Large intestine (tissue), 3 donors: ENCODE results near the gene HIVEP3. TPM values are rescaled to one million over a fixed set of nuclear protein-coding genes. Genes with fewer than 3 reads are reported as not detected.

ENCODE experiments used
- DNase-seq, 2 donors: peaks; one replicate each; pipeline versions ENCODE4 v3.0.0 to v3.0.0-alpha.2; 2013
- H3K27ac ChIP-seq: one replicate; pipeline ENCODE4 v1.5.1; 2013; ENCODE audit warnings: low read length
- H3K27me3 ChIP-seq: 2 replicates; pipeline ENCODE4 v1.6.1; 2013; ENCODE audit warnings: low read length; ENCODE audit not compliant: control insufficient read depth, insufficient read depth
- H3K36me3 ChIP-seq: 2 replicates; pipeline ENCODE4 v1.6.1; 2013; ENCODE audit warnings: low read length; ENCODE audit not compliant: control insufficient read depth, insufficient read depth
- H3K4me1 ChIP-seq: one replicate; pipeline ENCODE4 v1.6.1; 2013; ENCODE audit warnings: low read length; ENCODE audit not compliant: control insufficient read depth, insufficient read depth
- H3K4me3 ChIP-seq: one replicate; pipeline ENCODE4 v1.5.1; 2013; ENCODE audit warnings: low read length
- H3K9me3 ChIP-seq: one replicate; pipeline ENCODE4 v1.6.1; 2013; ENCODE audit warnings: mild to moderate bottlenecking, low read depth, low read length, moderate library complexity; ENCODE audit not compliant: control insufficient read depth
- WGBS: methylation state at CpG from one replicate; pipeline ENCODE4 v1.1.5; 2013; ENCODE audit warnings: low lambda C conversion rate; ENCODE audit not compliant: insufficient coverage; 5-methylcytosine and 5-hydroxymethylcytosine counted together
- polyA plus RNA-seq: library from polyadenylated mRNA; unstranded; fragments of 120-200 nt; gene quantifications from one replicate; pipeline ENCODE4 v1.2.1, GENCODE V29; 2013

HIVEP3 gene
- polyA plus RNA-seq, 1 donor, result 2.6 TPM

- Histone ChIP-seq H3K4me1 (no peaks in the 10 kb centered on the region), H3K27me3 (peaks cover 21% of the 10 kb centered on the region), H3K9me3 (no peaks in the 10 kb centered on the region), H3K4me3 (no peak overlapping the region), H3K27ac (no peak overlapping the region), H3K36me3 (no peaks in the 10 kb centered on the region)
- DNase-seq, result no peak
- WGBS, result 48% methylated on average over 5 of the region's 13 CpGs
These were observed 57.0 kb downstream of the HIVEP3 start for GRCh38 chr1:41861535-41862383.

- H3K4me3 ChIP-seq, result no peak overlapping the region
- DNase-seq, result no peak
- WGBS, result 67% methylated on average over 1 of the region's 8 CpGs
These were observed 58.0 kb downstream of the HIVEP3 start for GRCh38 chr1:41860771-41861170.

DNA sequence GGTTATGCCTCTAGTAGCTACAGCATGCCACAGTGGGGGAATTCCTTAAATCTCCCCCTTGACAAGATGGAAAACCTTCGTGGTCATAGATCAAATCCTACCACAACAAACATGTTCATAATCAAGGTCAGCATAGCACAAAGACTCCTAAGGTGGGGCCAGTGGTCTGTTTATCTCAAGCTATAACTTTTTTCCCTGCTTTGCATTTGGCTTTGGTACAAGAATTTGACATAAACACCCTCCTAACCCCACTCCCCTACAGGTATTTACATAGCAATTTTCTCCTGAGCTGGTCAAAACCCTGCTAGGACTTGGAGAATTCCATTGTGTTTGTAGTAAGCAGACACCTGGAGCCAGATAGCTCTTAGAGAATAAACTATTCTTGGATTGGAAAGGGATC is 58.5 kb downstream of the HIVEP3 start:
- no peak for DNase-seq
- H3K27ac ChIP-seq, result no peak overlapping the region
- no peak overlapping the region for H3K4me3 ChIP-seq
- H3K4me1 ChIP-seq, result no peaks in the 10 kb centered on the region
- H3K9me3 ChIP-seq, result no peaks in the 10 kb centered on the region
- no CpG with 5 or more reads among the region's 1 CpG for WGBS
- no peaks in the 10 kb centered on the region for H3K36me3 ChIP-seq
- peaks cover 19% of the 10 kb centered on the region for H3K27me3 ChIP-seq

More at GRCh38 chr1:41860771-41861170, 58.0 kb downstream of the HIVEP3 start:
- no peak overlapping the region for H3K27ac ChIP-seq
- peaks cover 19% of the 10 kb centered on the region for H3K27me3 ChIP-seq
- no peaks in the 10 kb centered on the region for H3K36me3 ChIP-seq
- no peaks in the 10 kb centered on the region for H3K9me3 ChIP-seq
- H3K4me1 ChIP-seq, result no peaks in the 10 kb centered on the region

DNA sequence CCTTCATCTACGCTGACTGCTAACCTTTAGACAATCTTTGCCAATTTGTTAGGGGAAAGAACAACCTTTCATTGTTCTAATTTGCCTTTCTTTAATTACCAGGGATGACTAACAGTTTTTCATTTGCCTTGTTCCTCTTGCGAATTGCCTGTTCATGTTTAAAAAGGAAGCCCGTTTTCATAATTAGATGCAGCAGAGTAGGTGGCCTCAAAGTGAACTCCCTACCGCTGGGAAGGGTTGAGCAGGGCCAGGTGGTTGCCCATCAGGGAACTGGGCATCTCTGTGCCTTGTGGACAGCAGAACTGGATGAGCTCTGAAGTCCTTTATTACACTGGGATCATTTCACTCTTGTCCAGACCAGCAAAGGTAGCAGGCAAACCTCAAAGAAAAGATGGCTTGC is 59.0 kb downstream of the HIVEP3 start:
- 83% methylated on average over 1 of the region's 4 CpGs for WGBS
- no peak for DNase-seq
- no peaks in the 10 kb centered on the region for H3K4me1 ChIP-seq
- H3K36me3 ChIP-seq, result no peaks in the 10 kb centered on the region
- H3K9me3 ChIP-seq, result no peaks in the 10 kb centered on the region
- H3K27ac ChIP-seq, result no peak overlapping the region
- H3K27me3 ChIP-seq, result peaks cover 18% of the 10 kb centered on the region
- H3K4me3 ChIP-seq, result no peak overlapping the region

DNA sequence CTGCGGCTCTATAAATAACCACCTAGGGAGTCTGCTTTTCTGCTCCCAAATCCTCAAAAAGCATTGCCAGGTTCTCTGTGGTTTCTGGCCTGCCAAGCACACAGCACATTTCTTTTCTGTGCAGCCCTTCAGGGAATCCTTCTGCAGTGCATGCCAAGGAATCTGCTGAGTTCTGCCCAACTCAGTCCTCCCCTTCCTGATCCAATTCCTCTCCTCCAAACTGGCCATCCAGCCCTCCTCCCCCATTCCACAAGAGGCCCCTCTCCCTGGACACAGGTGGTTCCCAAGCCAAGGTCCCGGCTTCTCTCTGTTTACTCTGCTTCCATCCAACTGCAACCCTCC is 61.8 kb downstream of the HIVEP3 start:
- peaks cover 14% of the 10 kb centered on the region for H3K27me3 ChIP-seq
- no peaks in the 10 kb centered on the region for H3K9me3 ChIP-seq
- WGBS, result 86% methylated on average over 1 of the region's 2 CpGs
- DNase-seq, result no peak
- no peak overlapping the region for H3K27ac ChIP-seq
- no peaks in the 10 kb centered on the region for H3K36me3 ChIP-seq
- H3K4me3 ChIP-seq, result no peak overlapping the region
- no peaks in the 10 kb centered on the region for H3K4me1 ChIP-seq

DNA sequence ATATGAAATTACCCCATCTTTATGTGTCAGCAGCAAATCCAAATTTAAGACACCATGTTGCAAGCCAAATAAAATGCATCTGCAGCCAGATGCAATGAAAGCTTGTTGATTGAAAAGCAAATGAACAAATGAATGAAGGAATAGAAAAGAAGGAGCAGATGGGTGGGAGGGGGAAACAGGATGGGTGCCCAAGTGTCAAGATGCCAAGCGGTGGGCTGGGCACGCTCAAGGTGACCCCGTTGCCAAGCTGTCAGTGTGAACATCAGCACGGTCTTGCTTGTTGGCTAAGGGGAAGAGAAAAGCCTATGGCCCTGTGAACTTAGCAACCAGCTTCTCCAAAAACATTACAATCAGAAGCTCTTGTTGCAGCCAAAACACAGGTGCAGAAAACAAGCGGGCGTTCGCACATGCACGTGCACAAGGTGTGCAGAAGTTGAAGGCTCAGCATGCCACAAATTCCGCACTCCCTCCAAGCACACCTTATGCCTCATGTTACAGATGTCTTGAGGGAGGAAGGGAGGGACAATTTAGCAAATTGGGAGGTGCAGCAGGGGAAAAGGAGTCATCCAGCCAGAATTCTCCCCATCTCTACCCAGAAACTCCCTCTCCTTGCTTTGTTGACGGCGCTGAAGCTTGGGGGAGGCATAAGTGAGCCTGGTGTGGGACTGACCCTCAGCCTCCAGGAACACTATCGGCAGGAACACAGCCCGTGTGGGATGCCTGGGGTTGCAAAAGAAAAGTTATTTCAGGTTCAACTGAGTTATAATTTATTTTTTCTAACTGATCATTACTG is 62.4 kb downstream of the HIVEP3 start:
- Histone ChIP-seq H3K9me3 (no peaks in the 10 kb centered on the region), H3K36me3 (no peaks in the 10 kb centered on the region), H3K4me1 (no peaks in the 10 kb centered on the region), H3K27me3 (peaks cover 9% of the 10 kb centered on the region), H3K4me3 (no peak overlapping the region), H3K27ac (no peak overlapping the region)
- DNase-seq, result no peak
- 80% methylated on average over 2 of the region's 13 CpGs for WGBS

DNA sequence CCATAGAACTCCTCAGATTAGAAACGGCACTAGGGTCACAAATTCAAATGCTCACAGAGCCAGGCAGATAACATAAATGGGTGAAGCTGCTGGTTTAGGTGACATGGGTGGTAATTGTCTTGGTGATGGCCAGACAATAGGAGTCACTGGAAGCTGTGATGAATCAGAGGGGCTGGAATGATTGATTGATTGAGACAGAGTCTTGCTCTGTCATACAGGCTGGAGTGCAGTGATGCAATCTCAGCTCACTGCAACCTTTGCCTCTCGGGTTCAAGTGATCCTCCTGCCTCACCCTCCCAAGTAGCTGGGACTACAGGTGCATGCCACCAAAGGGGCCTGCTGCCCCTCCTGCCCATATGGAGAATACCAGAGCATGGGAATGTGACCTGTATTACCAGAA is 63.0 kb downstream of the HIVEP3 start:
- no peaks in the 10 kb centered on the region for H3K9me3 ChIP-seq
- WGBS, result no CpG with 5 or more reads among the region's 2 CpGs

GRCh38 chr1:41853907-41854306 is 64.8 kb downstream of the HIVEP3 start:
- Histone ChIP-seq H3K36me3 (no peaks in the 10 kb centered on the region), H3K9me3 (no peaks in the 10 kb centered on the region), H3K4me1 (no peaks in the 10 kb centered on the region), H3K27me3 (peaks cover 6% of the 10 kb centered on the region), H3K4me3 (no peak overlapping the region), H3K27ac (no peak overlapping the region)
- no CpG with 5 or more reads among the region's 6 CpGs for WGBS
- no peak for DNase-seq

More for the DNA sequence above, 63.0 kb downstream of the HIVEP3 start:
- Histone ChIP-seq H3K4me3 (no peak overlapping the region), H3K4me1 (no peaks in the 10 kb centered on the region), H3K27me3 (peaks cover 7% of the 10 kb centered on the region), H3K27ac (no peak overlapping the region), H3K36me3 (no peaks in the 10 kb centered on the region)
- DNase-seq, result no peak

DNA sequence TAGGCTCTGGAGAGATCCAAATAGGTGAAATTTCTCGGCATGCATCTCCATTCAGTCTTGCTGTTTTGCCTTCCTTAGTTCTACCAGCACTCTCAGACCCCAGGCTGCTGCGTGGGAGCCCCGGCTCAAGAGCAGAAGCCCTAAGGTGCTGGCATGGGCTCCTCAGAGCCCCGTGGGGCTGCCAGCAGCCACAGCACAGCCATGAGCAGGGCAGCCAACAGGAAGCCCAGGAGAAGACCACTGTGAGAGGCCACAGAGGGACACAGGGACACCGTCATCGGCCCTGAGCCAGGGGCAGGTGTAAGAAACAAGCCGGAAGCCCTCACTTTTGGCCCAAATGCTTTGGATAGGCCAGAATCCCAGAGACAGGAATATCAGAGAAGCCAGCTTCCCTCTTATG is 66.6 kb downstream of the HIVEP3 start:
- no CpG with 5 or more reads among the region's 7 CpGs for WGBS
- Histone ChIP-seq H3K4me1 (no peaks in the 10 kb centered on the region), H3K36me3 (no peaks in the 10 kb centered on the region), H3K4me3 (no peak overlapping the region), H3K27me3 (peaks cover 6% of the 10 kb centered on the region), H3K27ac (no peak overlapping the region), H3K9me3 (no peaks in the 10 kb centered on the region)
- no peak for DNase-seq

GRCh38 chr1:41851589-41851988 is 67.1 kb downstream of the HIVEP3 start:
- Histone ChIP-seq H3K4me1 (no peaks in the 10 kb centered on the region), H3K36me3 (no peaks in the 10 kb centered on the region), H3K9me3 (no peaks in the 10 kb centered on the region), H3K27me3 (peaks cover 6% of the 10 kb centered on the region), H3K4me3 (no peak overlapping the region), H3K27ac (no peak overlapping the region)
- DNase-seq, result no peak
- no CpG with 5 or more reads among the region's 5 CpGs for WGBS
